ENCODE measurements around the gene HABP2.
A peak's percentile ranks its signal among the peaks of the same experiment; 100 is the strongest.

HABP2 gene

GRCh38 chr10:113583571-113583970 is 30.7 kb downstream of the HABP2 start:
- no peak for DNase-seq (ENCODE audit: low read depth, low spot score)

GRCh38 chr10:113585949-113586348 is 33.1 kb downstream of the HABP2 start:
- H3K4me3 ChIP-seq (ENCODE audit: low read length) = no peak overlapping the region
- DNase-seq (ENCODE audit: low read depth, low spot score) = no peak

More at GRCh38 chr10:113583571-113583970, 30.7 kb downstream of the HABP2 start:
- no peak overlapping the region for H3K4me3 ChIP-seq (ENCODE audit: low read length)

GRCh38 chr10:113589201-113589770 is 36.4 kb downstream of the HABP2 start:
- no peak for DNase-seq (ENCODE audit: low read depth, low spot score)
- no peak overlapping the region for H3K4me3 ChIP-seq (ENCODE audit: low read length)

GRCh38 chr10:113590581-113590980 is 37.7 kb downstream of the HABP2 start:
- no peak for DNase-seq (ENCODE audit: low read depth, low spot score)
- H3K4me3 ChIP-seq (ENCODE audit: low read length) = no peak overlapping the region

GRCh38 chr10:113592380-113592779 is 39.5 kb downstream of the HABP2 start:
- no peak for DNase-seq (ENCODE audit: low read depth, low spot score)
- H3K4me3 ChIP-seq (ENCODE audit: low read length) = no peak overlapping the region

GRCh38 chr10:113594652-113595051 is 41.8 kb downstream of the HABP2 start:
- H3K4me3 ChIP-seq (ENCODE audit: low read length) = no peak overlapping the region
- no peak for DNase-seq (ENCODE audit: low read depth, low spot score)

GRCh38 chr10:113600569-113600968 is 47.7 kb downstream of the HABP2 start:
- no peak overlapping the region for H3K4me3 ChIP-seq (ENCODE audit: low read length)
- peak; percentile 8 for DNase-seq (ENCODE audit: low read depth, low spot score)

GRCh38 chr10:113603057-113603777 is 50.4 kb downstream of the HABP2 start:
- DNase-seq (ENCODE audit: low read depth, low spot score) = no peak

GRCh38 chr10:113604572-113604971 is 51.7 kb downstream of the HABP2 start:
- H3K4me3 ChIP-seq (ENCODE audit: low read length) = no peak overlapping the region
- DNase-seq (ENCODE audit: low read depth, low spot score) = no peak

More at GRCh38 chr10:113603057-113603777, 50.4 kb downstream of the HABP2 start:
- no peak overlapping the region for H3K4me3 ChIP-seq (ENCODE audit: low read length)

- no peak for DNase-seq (ENCODE audit: low read depth, low spot score)
These were observed 52.6 kb downstream of the HABP2 start for GRCh38 chr10:113605268-113605978.

GRCh38 chr10:113609704-113610108 is 56.9 kb downstream of the HABP2 start:
- no peak for DNase-seq (ENCODE audit: low read depth, low spot score)

More at GRCh38 chr10:113605268-113605978, 52.6 kb downstream of the HABP2 start:
- no peak overlapping the region for H3K4me3 ChIP-seq (ENCODE audit: low read length)

GRCh38 chr10:113610631-113611601 is 58.1 kb downstream of the HABP2 start:
- H3K4me3 ChIP-seq (ENCODE audit: low read length) = no peak overlapping the region
- no peak for DNase-seq (ENCODE audit: low read depth, low spot score)

More at GRCh38 chr10:113609704-113610108, 56.9 kb downstream of the HABP2 start:
- no peak overlapping the region for H3K4me3 ChIP-seq (ENCODE audit: low read length)

- H3K4me3 ChIP-seq (ENCODE audit: low read length) = no peak overlapping the region
- DNase-seq (ENCODE audit: low read depth, low spot score) = no peak
These were observed 59.3 kb downstream of the HABP2 start for GRCh38 chr10:113612154-113612553.

GRCh38 chr10:113613427-113613826 is 60.6 kb downstream of the HABP2 start:
- DNase-seq (ENCODE audit: low read depth, low spot score) = no peak
- H3K4me3 ChIP-seq (ENCODE audit: low read length) = no peak overlapping the region

- H3K4me3 ChIP-seq (ENCODE audit: low read length) = no peak overlapping the region
- no peak for DNase-seq (ENCODE audit: low read depth, low spot score)
These were observed 61.3 kb downstream of the HABP2 start for GRCh38 chr10:113613977-113614690.

GRCh38 chr10:113616244-113617074 is 63.6 kb downstream of the HABP2 start:
- DNase-seq (ENCODE audit: low read depth, low spot score) = no peak
- no peak overlapping the region for H3K4me3 ChIP-seq (ENCODE audit: low read length)

GRCh38 chr10:113617086-113617485 is 64.2 kb downstream of the HABP2 start:
- H3K4me3 ChIP-seq (ENCODE audit: low read length) = no peak overlapping the region
- no peak for DNase-seq (ENCODE audit: low read depth, low spot score)

- no peak overlapping the region for H3K4me3 ChIP-seq (ENCODE audit: low read length)
- DNase-seq (ENCODE audit: low read depth, low spot score) = no peak
These were observed 65.5 kb downstream of the HABP2 start for GRCh38 chr10:113618338-113618737.

Data from Jurkat, Clone E6-1 (cell line).